ENCODE measurements around the gene GMNN. TPM values are rescaled to one million over a fixed set of nuclear protein-coding genes. Genes with fewer than 3 reads are reported as not detected.
"Not testable (repeated sequence)": the region's sequence is repeated elsewhere in the genome, so short reads cannot be mapped to it uniquely, and the experiment has no call there.

GMNN gene
- total RNA-seq, 1 donor from 2014 or later, result 10.8 TPM

DNA sequence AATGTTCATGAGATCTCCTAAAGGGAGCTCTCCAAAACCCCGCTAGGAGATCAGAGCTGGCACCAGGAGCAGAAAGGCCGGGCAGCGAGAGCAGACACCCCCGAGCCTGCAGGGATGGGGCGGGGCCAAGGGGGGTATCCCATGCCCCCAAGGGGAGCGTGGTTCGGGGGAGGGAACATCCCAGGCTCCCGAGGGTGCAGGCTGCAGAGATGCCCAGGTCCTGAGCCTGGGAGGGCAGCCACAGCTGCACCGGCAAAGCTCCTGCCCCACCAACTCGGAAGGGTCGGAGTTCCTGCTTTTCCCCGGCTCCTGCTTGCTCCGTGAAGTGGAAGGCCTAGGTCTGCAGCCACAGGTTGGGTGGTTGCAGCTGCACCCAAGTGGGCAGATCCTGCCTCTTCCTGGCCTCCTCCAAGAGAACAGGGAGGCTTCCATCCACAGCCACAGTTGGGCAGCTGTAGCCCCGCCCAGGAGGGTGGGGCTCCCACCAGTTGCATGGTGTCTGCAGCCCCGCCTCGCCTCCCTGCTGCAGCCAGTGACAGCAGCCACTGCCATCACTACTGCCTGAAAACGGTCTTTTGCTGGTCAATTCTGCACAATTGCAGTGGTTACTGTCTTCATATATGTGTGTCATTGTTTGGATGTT is 13.4 kb upstream of the GMNN start:
- no peak for DNase-seq (ENCODE audit: low spot score)

DNA sequence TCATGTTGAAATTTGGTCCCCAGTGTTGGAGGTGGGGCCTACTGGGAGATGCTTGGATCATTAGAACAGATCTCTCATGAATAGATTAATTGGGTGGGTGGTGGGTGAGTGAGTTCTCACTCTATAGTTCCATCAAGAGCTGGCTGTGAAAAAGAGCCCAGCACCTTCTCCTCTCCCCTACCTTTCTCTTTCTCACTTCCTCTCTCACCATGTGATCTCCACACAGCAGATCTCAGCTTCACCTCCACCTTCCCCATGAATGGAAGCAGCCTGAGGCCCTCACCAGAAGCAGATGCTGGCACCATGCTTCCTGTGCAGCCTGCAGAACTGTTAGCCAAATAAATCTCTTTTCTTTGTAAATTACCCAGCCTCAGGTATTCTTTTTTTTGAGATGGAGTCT is 12.9 kb upstream of the GMNN start:
- DNase-seq (ENCODE audit: low spot score), result no peak

- DNase-seq (ENCODE audit: low spot score), result no peak
Measured at GRCh38 chr6:24763578-24763977, 11.2 kb upstream of the GMNN start.

DNA sequence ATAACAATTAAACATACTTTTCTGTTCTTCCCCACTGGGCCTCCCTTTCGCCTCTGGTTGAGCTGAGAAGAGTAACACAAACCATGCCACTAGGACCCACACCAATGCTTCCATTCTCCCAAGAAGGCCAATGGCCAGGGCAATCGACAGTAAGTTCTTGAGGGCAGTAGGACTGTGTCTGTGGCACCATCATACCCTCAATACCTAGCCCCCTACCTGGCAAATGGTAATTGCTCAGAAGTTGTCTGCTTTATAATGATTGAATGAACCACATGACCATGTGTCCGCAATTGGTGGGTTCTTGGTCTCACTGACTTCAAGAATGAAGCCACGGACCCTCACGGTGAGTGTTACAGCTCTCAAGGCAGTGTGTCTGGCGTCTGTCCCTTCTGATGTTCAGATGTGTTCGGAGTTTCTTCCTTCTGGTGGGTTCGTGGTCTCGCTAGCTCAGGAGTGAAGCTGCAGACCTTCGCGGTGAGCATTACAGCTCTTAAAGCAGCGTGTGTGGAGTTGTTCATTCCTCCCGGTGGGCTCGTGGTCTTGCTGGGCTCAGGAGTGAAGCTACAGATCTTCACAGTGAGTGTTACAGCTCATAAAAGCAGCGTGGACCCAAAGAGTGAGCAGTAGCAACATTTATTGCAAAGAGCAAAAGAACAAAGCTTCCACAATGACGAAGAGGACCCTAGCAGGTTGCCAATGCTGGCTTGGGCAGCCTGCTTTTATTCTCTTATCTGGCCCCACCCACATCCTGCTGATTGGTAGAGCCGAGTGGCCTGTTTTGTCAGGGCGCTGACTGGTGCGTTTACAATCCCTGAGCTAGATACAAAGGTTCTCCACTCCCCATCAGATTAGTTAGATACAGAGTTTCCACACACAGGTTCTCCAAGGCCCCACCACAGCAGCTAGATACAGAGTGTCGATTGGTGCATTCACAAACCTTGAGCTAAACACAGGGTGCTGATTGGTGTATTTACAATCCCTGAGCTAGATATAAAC is 9.6 kb upstream of the GMNN start:
- not testable (repeated sequence) for DNase-seq (ENCODE audit: low spot score)

DNA sequence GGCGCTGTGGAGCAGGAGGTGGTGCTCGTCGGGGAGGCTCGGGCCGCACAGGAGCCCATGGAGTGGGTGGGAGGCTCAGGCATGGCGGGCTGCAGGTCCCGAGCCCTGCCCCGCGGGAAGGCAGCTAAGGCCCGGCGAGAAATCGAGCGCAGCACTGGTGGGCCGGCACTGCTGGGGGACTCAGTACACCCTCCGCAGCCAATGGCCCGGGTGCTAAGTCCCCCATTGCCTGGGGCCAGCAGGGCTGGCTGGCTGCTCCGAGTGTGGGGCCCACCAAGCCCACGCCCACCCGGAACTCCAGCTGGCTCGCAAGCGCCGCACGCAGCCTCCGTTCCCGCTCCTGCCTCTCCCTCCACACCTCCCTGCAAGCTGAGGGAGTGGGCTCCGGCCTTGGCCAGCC is 8.8 kb upstream of the GMNN start:
- not testable (repeated sequence) for DNase-seq (ENCODE audit: low spot score)

GRCh38 chr6:24766680-24767462 is 7.9 kb upstream of the GMNN start:
- DNase-seq (ENCODE audit: low spot score), result no peak

- DNase-seq (ENCODE audit: low spot score), result no peak
Measured at GRCh38 chr6:24768361-24768760, 6.4 kb upstream of the GMNN start.

DNA sequence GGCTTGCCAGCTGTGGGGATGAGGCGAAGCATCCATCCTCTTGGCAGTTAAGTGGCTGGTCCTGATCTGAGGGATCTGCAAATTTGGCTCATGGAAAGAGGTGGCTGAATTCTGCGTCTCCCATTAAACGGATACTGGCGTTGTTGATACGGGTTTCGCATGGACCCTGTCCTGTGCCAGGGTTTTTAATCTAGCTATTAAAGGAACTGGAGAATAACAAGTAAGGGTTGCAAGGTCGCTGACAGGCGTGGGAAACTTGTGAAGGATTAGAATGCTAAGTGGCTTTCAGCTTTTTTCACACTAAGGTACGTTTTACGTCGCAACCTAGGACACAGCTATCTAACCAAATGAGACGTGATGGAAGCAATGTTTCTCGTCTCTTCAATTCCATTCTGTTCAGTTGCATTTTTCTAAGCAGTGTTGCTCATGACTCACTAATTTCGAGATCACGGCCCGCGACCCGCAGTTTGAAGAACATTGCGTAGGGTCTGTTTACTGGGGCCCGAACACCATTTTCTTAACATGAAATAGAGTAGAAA is 852 bp downstream of the GMNN start:
- no peak for DNase-seq (ENCODE audit: low spot score)

DNA sequence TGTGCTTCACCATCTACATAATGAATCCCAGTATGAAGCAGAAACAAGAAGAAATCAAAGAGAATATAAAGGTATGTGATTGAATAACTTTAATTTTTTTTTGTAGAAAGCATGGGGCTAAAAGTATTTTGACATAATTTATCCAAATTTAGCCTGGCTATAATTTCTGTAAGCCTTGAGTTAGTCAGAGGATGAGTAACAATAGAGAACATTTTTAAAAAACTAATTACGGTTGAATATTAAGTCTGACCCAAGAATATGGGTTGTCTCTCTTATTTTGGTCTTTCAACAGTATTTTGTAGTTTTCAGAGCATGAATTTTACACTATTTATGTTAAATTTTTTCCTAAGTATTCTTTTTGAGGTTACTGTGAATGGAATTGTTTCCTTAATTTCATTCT is 2.5 kb downstream of the GMNN start:
- DNase-seq (ENCODE audit: low spot score), result no peak

GRCh38 chr6:24778121-24778520 is 3.4 kb downstream of the GMNN start:
- DNase-seq (ENCODE audit: low spot score), result no peak

DNA sequence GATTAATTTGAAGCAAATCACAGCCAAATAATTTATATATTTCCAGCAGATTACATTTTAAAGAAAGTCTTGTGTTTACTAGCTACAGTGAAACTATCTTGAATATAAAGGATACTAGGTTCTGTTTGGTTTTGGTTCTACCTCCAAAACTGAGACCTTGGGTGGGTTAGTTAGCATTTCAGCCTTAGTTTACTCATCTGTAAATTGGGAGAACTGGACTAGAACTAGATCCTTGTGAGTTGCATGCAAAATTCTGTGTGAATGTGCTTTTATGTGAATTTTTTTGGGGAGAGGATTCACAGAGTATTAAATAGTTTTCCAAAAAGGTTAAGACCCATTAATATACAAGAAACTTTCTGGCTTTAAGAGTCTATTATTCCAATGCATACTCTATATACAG is 4.1 kb downstream of the GMNN start:
- no peak for DNase-seq (ENCODE audit: low spot score)

DNA sequence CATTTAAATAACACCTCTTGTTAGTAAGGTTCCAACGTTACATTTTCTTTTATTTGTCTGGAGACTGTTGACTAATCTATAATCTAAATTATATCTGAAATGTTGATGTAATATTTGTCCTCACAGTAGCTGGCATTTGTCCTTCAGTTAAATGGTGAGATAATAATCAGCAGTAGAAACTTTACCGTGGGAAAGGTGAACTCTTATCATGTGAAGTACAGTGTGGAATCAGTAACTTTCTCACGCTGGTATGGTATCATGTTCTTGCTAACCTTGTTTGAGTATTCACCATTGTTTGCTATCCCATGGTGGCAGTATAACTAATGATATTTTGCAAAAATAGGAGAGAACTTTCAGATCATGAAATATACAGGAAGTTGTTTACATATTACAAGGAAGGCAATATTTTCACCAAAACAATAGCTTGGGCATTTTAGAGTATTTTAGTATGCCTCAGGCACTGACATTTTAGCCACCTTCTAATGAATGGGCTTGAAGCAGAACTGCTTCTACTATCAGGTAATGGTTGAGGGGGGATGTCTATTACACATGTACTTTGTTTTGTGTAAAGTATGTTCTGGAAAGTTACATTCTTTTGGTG is 4.8 kb downstream of the GMNN start:
- no peak for DNase-seq (ENCODE audit: low spot score)

DNA sequence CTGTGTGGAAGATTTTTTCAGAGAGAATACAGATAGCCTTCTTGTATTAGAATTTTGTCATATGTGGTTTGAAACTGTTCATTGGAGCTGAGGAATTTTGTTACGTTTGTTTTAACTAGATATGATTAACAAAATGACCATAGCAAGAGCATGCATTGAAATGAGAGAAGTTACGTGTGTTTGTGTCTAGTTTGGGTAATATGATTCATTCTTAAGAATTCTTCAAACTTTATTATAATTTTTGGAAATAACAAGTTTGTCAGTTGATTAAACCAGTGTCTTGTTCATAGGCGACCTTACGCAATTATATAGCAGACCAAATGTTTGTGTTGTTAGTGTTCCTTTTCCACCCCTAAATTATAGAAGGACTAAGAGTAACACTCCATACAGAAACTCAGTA is 5.5 kb downstream of the GMNN start:
- no peak for DNase-seq (ENCODE audit: low spot score)

DNA sequence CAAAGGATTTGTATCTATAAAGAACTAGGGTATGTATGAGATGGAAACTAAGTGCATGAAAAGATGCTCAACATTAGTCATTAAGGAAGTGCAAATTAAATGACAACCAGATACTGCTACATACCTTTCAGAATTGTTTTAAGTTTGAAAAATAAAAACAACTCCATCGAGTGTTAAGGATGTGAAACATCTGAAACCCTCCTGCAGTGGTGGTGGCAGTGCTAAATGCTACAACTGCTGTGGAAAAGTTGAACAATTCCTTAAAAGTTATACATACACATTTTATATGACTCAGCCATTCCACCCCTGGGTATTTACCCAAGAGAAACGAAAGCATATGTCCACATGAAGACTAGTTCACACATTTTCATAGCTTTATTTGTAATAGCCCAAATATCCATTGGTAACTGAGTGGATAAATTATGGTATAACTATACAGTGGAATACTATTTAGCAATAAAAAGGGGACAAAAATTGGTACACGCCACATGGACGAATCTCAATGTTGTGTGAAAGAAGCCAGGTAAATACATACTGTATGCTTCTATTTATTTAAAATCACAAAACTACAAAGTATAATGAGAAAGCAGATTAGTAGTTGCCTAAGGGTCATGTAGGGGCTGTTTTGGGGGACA is 13.4 kb downstream of the GMNN start:
- no peak for DNase-seq (ENCODE audit: low spot score)

GRCh38 chr6:24795106-24795505 is 20.4 kb downstream of the GMNN start:
- no peak for DNase-seq (ENCODE audit: low spot score)

DNA sequence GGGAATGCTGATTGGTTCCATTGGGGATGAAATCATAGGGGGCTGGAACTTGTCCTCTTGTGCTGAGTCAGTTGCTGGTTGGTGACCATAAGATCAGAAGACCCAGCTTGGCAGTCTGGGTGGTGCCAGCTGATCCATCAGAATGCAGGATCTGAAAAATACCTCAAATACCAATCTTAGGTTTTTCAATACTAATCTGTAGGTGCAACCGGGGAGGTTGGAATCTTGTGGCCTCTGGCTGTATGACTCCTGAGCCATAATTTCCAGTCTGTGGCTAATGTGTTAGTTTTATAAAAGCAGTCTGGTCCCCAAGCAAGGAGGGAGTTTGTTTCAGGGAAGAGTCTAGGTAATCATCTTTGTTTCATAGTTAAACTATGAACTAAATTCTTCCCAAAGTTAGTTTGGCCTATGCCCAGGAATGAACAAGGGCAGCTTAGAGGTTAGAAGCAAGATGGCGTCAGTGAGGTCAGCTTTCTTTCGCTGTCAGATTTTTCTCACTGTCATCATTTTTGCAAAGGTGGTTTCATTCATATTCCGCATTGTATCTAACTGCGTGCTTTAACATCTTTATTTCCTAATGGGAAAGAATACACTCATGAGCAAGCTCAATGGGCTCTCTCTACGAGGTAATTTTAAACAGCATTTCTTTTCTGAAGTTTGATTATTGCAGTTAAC is 22.0 kb downstream of the GMNN start:
- DNase-seq (ENCODE audit: low spot score), result no peak

DNA sequence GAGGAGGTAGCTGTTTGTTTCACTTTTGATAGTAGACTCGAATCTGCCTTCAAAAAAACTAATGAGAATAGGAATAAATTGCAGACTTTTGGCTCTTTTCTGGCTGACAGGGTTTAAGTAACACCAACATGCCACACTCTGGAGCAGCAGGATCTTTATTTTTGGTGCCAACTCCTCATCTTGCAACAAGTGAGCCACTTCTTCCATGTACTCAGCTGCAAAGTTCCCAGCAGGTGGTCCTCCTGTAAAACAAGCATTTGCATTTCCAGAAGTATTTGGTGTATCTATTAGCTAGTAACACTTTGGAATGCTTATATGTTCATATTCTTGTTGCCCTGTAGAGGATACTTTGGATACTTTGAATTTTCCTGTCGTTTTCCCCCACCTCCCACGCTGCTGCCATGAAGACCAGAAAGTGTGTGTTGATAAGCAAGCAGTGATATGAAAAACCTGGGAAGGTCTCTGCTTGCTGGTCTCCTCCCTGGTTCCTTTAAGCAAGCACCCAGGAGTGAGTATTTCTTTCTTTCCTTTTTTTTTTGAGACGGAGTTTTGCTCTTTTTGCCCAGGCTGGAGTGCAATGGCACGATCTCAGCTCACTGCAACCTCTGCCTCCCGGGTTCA is 23.0 kb downstream of the GMNN start:
- DNase-seq (ENCODE audit: low spot score), result no peak

DNA sequence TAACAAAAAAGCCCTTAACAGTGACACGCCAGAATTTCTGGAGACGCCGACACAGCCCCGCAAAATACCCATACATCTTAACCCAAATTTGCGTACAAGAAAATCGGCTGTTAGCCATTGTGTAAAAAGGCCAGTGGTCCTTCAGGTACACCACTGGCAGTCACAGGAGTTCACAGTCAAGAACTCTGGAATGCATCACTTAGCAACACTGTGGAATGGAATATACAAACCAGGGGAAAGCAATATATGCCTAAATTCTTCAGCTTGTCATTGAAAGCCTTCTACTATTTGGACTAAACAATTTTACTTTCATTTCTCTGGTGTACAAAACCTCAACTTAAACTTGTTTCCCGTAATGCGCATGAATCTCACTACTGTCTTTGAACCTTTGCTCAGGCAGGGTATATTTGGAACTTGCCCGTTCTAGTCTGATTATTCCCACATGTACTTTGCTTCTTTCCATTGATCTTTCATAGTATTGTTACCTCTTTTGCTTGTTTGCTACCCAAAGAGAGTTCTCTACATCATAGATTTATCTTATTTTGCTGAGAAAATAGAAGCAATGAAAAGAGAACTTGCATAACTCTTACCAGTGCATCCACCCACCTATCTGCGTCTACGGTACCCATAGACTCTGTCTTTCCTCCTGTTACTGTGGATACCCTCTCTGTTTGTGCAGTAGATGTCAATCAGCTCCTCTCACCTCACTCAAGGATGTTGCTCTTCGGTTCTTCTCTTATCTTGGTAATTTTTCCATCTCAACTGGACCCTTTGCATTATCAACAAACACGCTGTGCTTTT is 24.2 kb downstream of the GMNN start, which contains the start of gene ARMH2:
Gene ARMH2 (minus strand): TSS at position 178 of the 801 bp plus-strand sequence. CDS start 60 bp downstream, at position 118.
- no peak for DNase-seq (ENCODE audit: low spot score)

- DNase-seq (ENCODE audit: low spot score), result no peak
Measured at GRCh38 chr6:24799541-24799915, 24.8 kb downstream of the GMNN start.
